HepG2 (cell line): ENCODE measurements around the gene RNU4-1. TPM values are rescaled to one million over a fixed set of nuclear protein-coding genes. Genes with fewer than 3 reads are reported as not detected.
A peak's percentile ranks its signal among the peaks of the same experiment; 100 is the strongest.

Experiments used
- AKNA ChIP-seq: sonication (generic); formaldehyde crosslinking; IDR thresholded peaks from 2 replicates; pipeline ENCODE4 v1.4.0; 2020; ENCODE audit warnings: missing genetic modification reagents, borderline replicate concordance
- ARNTL ChIP-seq: sonication (generic); formaldehyde crosslinking; IDR thresholded peaks from 2 replicates; pipeline ENCODE4 v1.4.0; 2020; ENCODE audit warnings: mild to moderate bottlenecking, missing genetic modification reagents
- HMG20A ChIP-seq: IDR thresholded peaks from 2 replicates; pipeline ENCODE4 v1.6.1; 2016; ENCODE audit warnings: borderline replicate concordance
- LCORL ChIP-seq, 2 experiments: fragments of 450-650 bp in 1 of 2; sonication (generic) in 1 of 2; formaldehyde crosslinking in 1 of 2; IDR thresholded peaks; 2 replicates each; pipeline versions ENCODE4 v1.5.0 to v1.6.1; 2017 to 2020; ENCODE audit warnings: antibody characterized with exemption in 1 of 2, missing genetic modification reagents in 1 of 2
- MXD3 ChIP-seq: IDR thresholded peaks from 2 replicates; pipeline ENCODE4 v1.6.1; 2016; ENCODE audit warnings: mild to moderate bottlenecking, missing biosample characterization, missing genetic modification reagents
- MZF1 ChIP-seq: sonication (generic); formaldehyde crosslinking; IDR thresholded peaks from 2 replicates; pipeline ENCODE4 v1.8.1; 2023; ENCODE audit warnings: mild to moderate bottlenecking, missing genetic modification reagents, borderline replicate concordance
- NCOA2 ChIP-seq: sonication (generic); formaldehyde crosslinking; IDR thresholded peaks from 2 replicates; pipeline ENCODE4 v1.8.0; 2022; ENCODE audit warnings: inconsistent platforms
- NFIB ChIP-seq: sonication (generic); formaldehyde crosslinking; IDR thresholded peaks from 2 replicates; pipeline ENCODE4 v1.9.0; 2021; ENCODE audit warnings: missing genetic modification reagents, mild to moderate bottlenecking, borderline replicate concordance
- NR2C2 ChIP-seq: sonication (generic); formaldehyde crosslinking; IDR thresholded peaks from 2 replicates; pipeline ENCODE4 v1.4.0; 2020; ENCODE audit warnings: missing genetic modification reagents, mild to moderate bottlenecking, moderate library complexity, borderline replicate concordance
- PRDM4 ChIP-seq: sonication (generic); formaldehyde crosslinking; IDR thresholded peaks from 2 replicates; pipeline ENCODE4 v1.9.0; 2021; ENCODE audit warnings: missing genetic modification reagents, borderline replicate concordance
- RXRA ChIP-seq: sonication (generic); formaldehyde crosslinking; IDR thresholded peaks from 2 replicates; pipeline ENCODE4 v1.5.1; 2020; ENCODE audit warnings: missing genetic modification reagents
- SMYD3 ChIP-seq: sonication (generic); formaldehyde crosslinking; IDR thresholded peaks from 2 replicates; pipeline ENCODE4 v1.8.1; 2023; ENCODE audit warnings: mild to moderate bottlenecking, missing genetic modification reagents
- ZBTB8A ChIP-seq: sonication (generic); formaldehyde crosslinking; IDR thresholded peaks from 2 replicates; pipeline ENCODE4 v1.4.0; 2020; ENCODE audit warnings: mild to moderate bottlenecking, low read depth, missing genetic modification reagents, borderline replicate concordance
- ZNF331 ChIP-seq: sonication (generic); formaldehyde crosslinking; IDR thresholded peaks from 2 replicates; pipeline ENCODE4 v1.4.0; 2020; ENCODE audit warnings: missing genetic modification reagents
- ZNF441 ChIP-seq: sonication (generic); formaldehyde crosslinking; IDR thresholded peaks from 2 replicates; pipeline ENCODE4 v1.7.0; 2021; ENCODE audit warnings: missing genetic modification reagents, borderline replicate concordance
- ZNF543 ChIP-seq: sonication (generic); formaldehyde crosslinking; IDR thresholded peaks from 2 replicates; pipeline ENCODE4 v1.4.0; 2020; ENCODE audit warnings: mild to moderate bottlenecking, missing genetic modification reagents
- ZNF589 ChIP-seq: sonication (generic); formaldehyde crosslinking; conservative IDR thresholded peaks from 2 replicates; pipeline ENCODE4 v1.8.0; 2022; ENCODE audit warnings: mild to moderate bottlenecking, moderate library complexity, missing genetic modification reagents
- ZNF678 ChIP-seq: sonication (generic); formaldehyde crosslinking; IDR thresholded peaks from 2 replicates; pipeline ENCODE4 v1.4.0; 2020; ENCODE audit warnings: mild to moderate bottlenecking, missing genetic modification reagents
- polyA plus RNA-seq, 8 experiments: library from polyadenylated mRNA; depleted of rRNA in 3 of 8; stranded (reverse) in 7 of 8; unstranded in 1 of 8; fragments of >200 nt; fragmentation: Illumina TruSeq in 4 of 8; extraction: Trizol in 4 of 8; gene quantifications; 2 replicates each; pipeline versions ENCODE4 v1.2.1 to v1.2.3, GENCODE V29; 2011 to 2016; ENCODE audit warnings: low read depth in 4 of 8, missing spikeins in 1 of 8, mixed read lengths in 1 of 8; ENCODE audit not compliant: insufficient read depth in 1 of 8
- total RNA-seq, 5 experiments: library from RNA; depleted of rRNA; stranded (reverse); fragments of >200 nt; fragmentation: Illumina TruSeq; extraction: Trizol; gene quantifications; 2 replicates each; pipeline ENCODE4 v1.2.3, GENCODE V29; 2016; ENCODE audit warnings: low read depth in 1 of 5

RNU4-1 gene
- total and polyA plus RNA-seq, 2 of the 13 experiments (the other 11 are each of a cell fraction or from before 2014, with no cell fraction given): 7,407 TPM; not detected in 1

- TF ChIP-seq ZNF589 (CRISPR knock-in tag): no peak
- 0 out of 2 replicates have a peak, but pooled peaks have one; percentile 6 for TF ChIP-seq HMG20A (CRISPR knock-in tag)
- 0 out of 2 replicates have a peak, but pooled peaks have one; percentile 29 for TF ChIP-seq NR2C2 (CRISPR knock-in tag)
- TF ChIP-seq NFIB: no peak
- TF ChIP-seq ZNF543 (CRISPR knock-in tag): no peak
- TF ChIP-seq ZNF678 (CRISPR knock-in tag): no peak
- no peak for TF ChIP-seq LCORL (IDR thresholded peaks at IDR 0.05)
- TF ChIP-seq LCORL (CRISPR knock-in tag; IDR thresholded peaks at IDR 0.05): 0 out of 2 replicates have a peak, but pooled peaks have one; percentile 1
- no peak for TF ChIP-seq MXD3
- no peak for TF ChIP-seq SMYD3
- no peak for TF ChIP-seq PRDM4
- no peak for TF ChIP-seq ZNF441 (CRISPR knock-in tag)
- TF ChIP-seq ZNF331 (CRISPR knock-in tag): no peak
- no peak for TF ChIP-seq AKNA (CRISPR knock-in tag)
- TF ChIP-seq RXRA (CRISPR knock-in tag): 0 out of 2 replicates have a peak, but pooled peaks have one; percentile 3
- TF ChIP-seq MZF1: no peak
- no peak for TF ChIP-seq NCOA2 (CRISPR knock-in tag)
- peak; percentile 7; the same call in 1 of the 2 replicates for TF ChIP-seq ARNTL (CRISPR knock-in tag)
- TF ChIP-seq ZBTB8A (CRISPR knock-in tag): no peak
These were observed 26.7 kb downstream of the RNU4-1 start (continued) for GRCh38 chr12:120266180-120266870.
